Upper lobe of left lung (tissue), 6 donors: ENCODE data around the gene MLH1. TPM values are rescaled to one million over a fixed set of nuclear protein-coding genes. Genes with fewer than 3 reads are reported as not detected.
A peak's percentile ranks its signal among the peaks of the same experiment; 100 is the strongest.

ENCODE experiments used
- ATAC-seq, 2 donors: fragments of 200-7000 bp; cut with Tn5 transposase; one replicate each; pipeline ENCODE4 v1.9.1; 2022; ENCODE audit warnings: mild to moderate bottlenecking in 2 of 2, moderate library complexity in 2 of 2; ENCODE audit not compliant: low FRiP score in 2 of 2
- DNase-seq, 2 donors: peaks; one replicate each; pipeline ENCODE4 v3.0.0-alpha.2; 2019 to 2020
- H3K27ac ChIP-seq, 4 donors: fragments of 200-600 bp; sonication (generic); one replicate each; pipeline ENCODE4 v1.5.1; 2016 to 2019
- H3K27me3 ChIP-seq, 4 donors: fragments of 200-600 bp; sonication (generic); one replicate each; pipeline ENCODE4 v1.5.1; 2017 to 2019
- H3K36me3 ChIP-seq, 4 donors: fragments of 200-600 bp; sonication (generic); one replicate each; pipeline ENCODE4 v1.5.1; 2016 to 2019
- H3K4me1 ChIP-seq, 4 donors: fragments of 200-600 bp; sonication (generic); one replicate each; pipeline ENCODE4 v1.5.1; 2018 to 2019
- H3K4me3 ChIP-seq, 4 donors: fragments of 200-600 bp; sonication (generic); one replicate each; pipeline ENCODE4 v1.5.1; 2017 to 2019; ENCODE audit warnings: mild to moderate bottlenecking in 2 of 4, moderate library complexity in 1 of 4
- H3K9me3 ChIP-seq, 4 donors: fragments of 200-600 bp; sonication (generic); one replicate each; pipeline ENCODE4 v1.5.1; 2018 to 2019
- CTCF ChIP-seq, 6 experiments: fragments of 450-650 bp in 4 of 6; fragments of 200-600 bp in 2 of 6; sonication (generic) in 2 of 6; IDR thresholded peaks; one replicate each; pipeline ENCODE4 v1.5.1; 2016 to 2019; ENCODE audit warnings: antibody characterized with exemption in 6 of 6
- EP300 ChIP-seq, 4 donors: sonication (generic); formaldehyde crosslinking; IDR thresholded peaks; one replicate each; pipeline ENCODE4 v1.5.1; 2017; ENCODE audit warnings: antibody characterized with exemption in 4 of 4, control low read depth in 2 of 4
- POLR2A ChIP-seq, 4 donors: fragments of 450-650 bp; IDR thresholded peaks; one replicate each; pipeline ENCODE4 v1.5.1; 2016 to 2017; ENCODE audit warnings: antibody characterized with exemption in 4 of 4, mild to moderate bottlenecking in 2 of 4
- POLR2AphosphoS5 ChIP-seq, 2 donors: sonication (generic); formaldehyde crosslinking; IDR thresholded peaks; one replicate each; pipeline ENCODE4 v1.5.1; 2017; ENCODE audit warnings: antibody characterized with exemption in 2 of 2
- WGBS, 2 donors: methylation state at CpG; one replicate each; pipeline ENCODE4 v1.1.5; 2017 to 2018; 5-methylcytosine and 5-hydroxymethylcytosine counted together
- total RNA-seq, 6 donors: library from RNA; depleted of rRNA in 4 of 6; stranded (reverse); fragments of >200 nt in 4 of 6; gene quantifications; one replicate each; pipeline versions ENCODE4 v1.1.0 to v1.2.1, GENCODE V29; 2016 to 2021
- donor health status: DM: no; HTN: no; CAD: no; lungs with moderate emphysema.
- donor health status: DM: no; HTN: yes; CAD: no; lungs with severe emphysema.

MLH1 gene
- 10 to 100 TPM; 31.7 to 97.4 (median 37.2) TPM for total RNA-seq

GRCh38 chr3:36993326-36994283, at the start of gene MLH1:
Gene MLH1 (plus strand): TSS chr3:36993518. CDS start chr3:36993548, 30 bp downstream.
- peaks cover 5 to 34% (median 10%) of the 10 kb centered on the region in 4 donors for H3K36me3 ChIP-seq
- H3K9me3 ChIP-seq = no peaks in the 10 kb centered on the region
- 2 to 4% methylated on average over 21 to 47 of the region's 47 CpGs for whole genome bisulfite sequencing, 2 donors
- H3K4me1 ChIP-seq = peaks cover 31 to 47% (median 41%) of the 10 kb centered on the region in 4 donors
- H3K27me3 ChIP-seq = no peaks in the 10 kb centered on the region
- H3K27ac ChIP-seq = peak within 1 kb of the TSS; percentile 95 to 100 (median 99)
- DNase-seq = peak; percentile 95 to 97
- TF ChIP-seq POLR2AphosphoS5 (IDR thresholded peaks at IDR 0.05) (peak; percentile 84 to 88), EP300 (IDR thresholded peaks at IDR 0.05) (peak in 1 of 4 donors; percentile 76), CTCF (IDR thresholded peaks at IDR 0.05) (peak in 1 of 6 experiments; percentile 16), POLR2A (IDR thresholded peaks at IDR 0.05) (peak in 3 of 4 donors; percentile 60 to 81 (median 78))
- peak; percentile 96 to 99 for ATAC-seq
- peak within 1 kb of the TSS; percentile 58 to 76 (median 61) for H3K4me3 ChIP-seq

GRCh38 chr3:36943601-36944000, 49.7 kb upstream of the MLH1 start:
- Histone ChIP-seq H3K4me3 (peak overlapping the region; percentile 58 to 92 (median 88)), H3K9me3 (peaks cover 0 to 10% (median 8%) of the 10 kb centered on the region in 4 donors), H3K36me3 (no peaks in the 10 kb centered on the region), H3K27me3 (no peaks in the 10 kb centered on the region), H3K27ac (peak overlapping the region; percentile 81 to 93 (median 84)), H3K4me1 (peaks cover 11 to 36% (median 27%) of the 10 kb centered on the region in 4 donors)
- DNase-seq (no peak), ATAC-seq (peak in 1 of 2 donors; percentile 3)
- 15 to 30% methylated on average over 10 of the region's 10 CpGs for WGBS, 2 donors
- no peak for TF ChIP-seq EP300 (IDR thresholded peaks at IDR 0.05)
- TF ChIP-seq POLR2A (IDR thresholded peaks at IDR 0.05) = no peak
- no peak for TF ChIP-seq CTCF (IDR thresholded peaks at IDR 0.05)
- no peak for TF ChIP-seq POLR2AphosphoS5 (IDR thresholded peaks at IDR 0.05)

- H3K9me3 ChIP-seq = peaks cover 0 to 10% (median 8%) of the 10 kb centered on the region in 4 donors
- no peaks in the 10 kb centered on the region for H3K36me3 ChIP-seq
- H3K27ac ChIP-seq = peak overlapping the region; percentile 81 to 93 (median 84)
- WGBS, 2 donors = 1 to 2% methylated on average over 16 to 38 of the region's 56 CpGs
- DNase-seq (peak in 1 of 2 donors; percentile 57), ATAC-seq (peak; percentile 77 to 90)
- H3K27me3 ChIP-seq = no peaks in the 10 kb centered on the region
- TF ChIP-seq POLR2AphosphoS5 (IDR thresholded peaks at IDR 0.05) (peak in 1 of 2 donors; percentile 44), POLR2A (IDR thresholded peaks at IDR 0.05) (no peak), CTCF (IDR thresholded peaks at IDR 0.05) (peak in 1 of 6 experiments; percentile 17)
- peaks cover 11 to 36% (median 27%) of the 10 kb centered on the region in 4 donors for H3K4me1 ChIP-seq
- peak overlapping the region; percentile 58 to 92 (median 88) for H3K4me3 ChIP-seq
Observed at GRCh38 chr3:36944012-36944640, 49.2 kb upstream of the MLH1 start.

GRCh38 chr3:36944641-36945270, 48.6 kb upstream of the MLH1 start, which contains the start of gene TRANK1:
Gene TRANK1 (minus strand): TSS chr3:36945054. CDS start chr3:36944809, 245 bp downstream.
- peaks cover 0 to 10% (median 8%) of the 10 kb centered on the region in 4 donors for H3K9me3 ChIP-seq
- peak within 1 kb of the TSS; percentile 58 to 92 (median 88) for H3K4me3 ChIP-seq
- H3K27ac ChIP-seq = peak within 1 kb of the TSS; percentile 81 to 93 (median 84)
- WGBS, 2 donors = 3 to 4% methylated on average over 19 to 41 of the region's 68 CpGs
- H3K36me3 ChIP-seq = no peaks in the 10 kb centered on the region
- H3K27me3 ChIP-seq = no peaks in the 10 kb centered on the region
- peaks cover 11 to 36% (median 27%) of the 10 kb centered on the region in 4 donors for H3K4me1 ChIP-seq
- ATAC-seq = peak; percentile 63 to 87
- TF ChIP-seq POLR2AphosphoS5 (IDR thresholded peaks at IDR 0.05) = peak; percentile 50 to 58
- TF ChIP-seq EP300 (IDR thresholded peaks at IDR 0.05) = no peak
- peak in 3 of 4 donors; percentile 38 to 72 (median 43) for TF ChIP-seq POLR2A (IDR thresholded peaks at IDR 0.05)
- no peak for TF ChIP-seq CTCF (IDR thresholded peaks at IDR 0.05)
- peak; percentile 77 to 92 for DNase-seq
